ENCODE data around the gene NCOA7. TPM values are rescaled to one million over a fixed set of nuclear protein-coding genes. Genes with fewer than 3 reads are reported as not detected.
A peak's percentile ranks its signal among the peaks of the same experiment; 100 is the strongest.
"Not testable (repeated sequence)": the region's sequence is repeated elsewhere in the genome, so short reads cannot be mapped to it uniquely, and the experiment has no call there.

NCOA7 gene
- total RNA-seq, 1 donor from 2014 or later: 33.4 TPM

- intact Hi-C loops (cut with micrococcal nuclease): no loop called here
- Mint-ChIP-seq H3K36me3 (ENCODE audit: low read depth) (peaks cover 19% of the 10 kb centered on the region), H3K27ac (no peak overlapping the region), H3K27me3 (no peaks in the 10 kb centered on the region), H3K4me3 (no peak overlapping the region), H3K4me1 (no peaks in the 10 kb centered on the region), H3K9me3 (no peaks in the 10 kb centered on the region)
- POLR2A ChIA-PET: no interaction called here
- no peak for DNase-seq
- CTCF ChIA-PET: interaction anchor here (1.4 to 2.2 kb wide), 4 partner anchors 10 to 52 kb away, joined by 4 to 11 read pairs (median 6); partner anchors contain the start of gene HINT3
- TF ChIP-seq, protein P1, sequence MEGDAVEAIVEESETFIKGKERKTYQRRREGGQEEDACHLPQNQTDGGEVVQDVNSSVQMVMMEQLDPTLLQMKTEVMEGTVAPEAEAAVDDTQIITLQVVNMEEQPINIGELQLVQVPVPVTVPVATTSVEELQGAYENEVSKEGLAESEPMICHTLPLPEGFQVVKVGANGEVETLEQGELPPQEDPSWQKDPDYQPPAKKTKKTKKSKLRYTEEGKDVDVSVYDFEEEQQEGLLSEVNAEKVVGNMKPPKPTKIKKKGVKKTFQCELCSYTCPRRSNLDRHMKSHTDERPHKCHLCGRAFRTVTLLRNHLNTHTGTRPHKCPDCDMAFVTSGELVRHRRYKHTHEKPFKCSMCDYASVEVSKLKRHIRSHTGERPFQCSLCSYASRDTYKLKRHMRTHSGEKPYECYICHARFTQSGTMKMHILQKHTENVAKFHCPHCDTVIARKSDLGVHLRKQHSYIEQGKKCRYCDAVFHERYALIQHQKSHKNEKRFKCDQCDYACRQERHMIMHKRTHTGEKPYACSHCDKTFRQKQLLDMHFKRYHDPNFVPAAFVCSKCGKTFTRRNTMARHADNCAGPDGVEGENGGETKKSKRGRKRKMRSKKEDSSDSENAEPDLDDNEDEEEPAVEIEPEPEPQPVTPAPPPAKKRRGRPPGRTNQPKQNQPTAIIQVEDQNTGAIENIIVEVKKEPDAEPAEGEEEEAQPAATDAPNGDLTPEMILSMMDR (IDR thresholded peaks at IDR 0.05): no peak
- peak; percentile 28 for ATAC-seq (ENCODE audit: low read depth)
Measured at GRCh38 chr6:125904871-125905270, 114.1 kb downstream of the NCOA7 start.

DNA sequence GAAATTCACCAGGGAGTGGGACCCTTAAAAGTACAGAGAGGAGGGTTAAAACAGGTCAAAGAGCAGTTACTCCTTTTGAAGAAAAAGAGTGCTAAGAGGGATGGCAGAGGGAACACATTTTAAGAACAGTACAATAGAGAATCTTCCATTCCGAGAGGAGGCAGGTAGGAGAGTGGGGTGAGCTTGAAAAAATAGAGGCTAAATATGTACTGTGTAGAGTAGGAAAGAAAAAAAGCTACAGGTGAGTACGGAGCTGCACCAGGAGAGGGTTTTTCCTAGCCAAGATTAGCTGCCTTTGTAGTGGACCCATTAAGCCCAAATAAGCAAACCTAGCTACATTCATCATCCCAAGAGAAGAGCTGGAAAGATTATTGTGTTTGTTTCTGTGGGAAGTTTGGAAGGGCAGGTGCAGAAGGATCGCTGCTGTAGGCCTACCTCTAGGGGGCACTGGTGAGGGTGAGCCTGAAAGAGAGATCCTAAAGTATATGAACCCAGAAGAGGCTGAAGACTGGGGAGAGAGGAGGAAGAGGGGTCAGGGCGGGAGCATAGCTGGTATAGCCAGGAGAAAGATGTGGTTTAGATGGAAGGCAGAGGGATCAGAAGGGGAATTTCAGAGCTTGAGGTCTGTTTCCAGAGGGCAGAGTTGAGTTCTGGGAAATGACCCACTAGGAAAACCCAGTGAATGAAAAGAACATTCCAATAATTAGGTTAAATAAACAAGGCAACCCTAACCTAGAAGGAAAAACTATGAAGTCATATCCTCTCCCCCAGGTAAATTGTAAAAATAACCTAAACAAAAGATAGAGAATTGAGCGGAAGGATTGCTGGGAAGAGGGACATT lies 115.6 kb downstream of the NCOA7 start:
- POLR2A ChIA-PET: no interaction called here
- Mint-ChIP-seq H3K27ac (no peak overlapping the region), H3K4me3 (no peak overlapping the region), H3K9me3 (no peaks in the 10 kb centered on the region), H3K27me3 (no peaks in the 10 kb centered on the region), H3K4me1 (peaks cover 4% of the 10 kb centered on the region), H3K36me3 (ENCODE audit: low read depth) (peaks cover 19% of the 10 kb centered on the region)
- DNase-seq (peak; percentile 23), ATAC-seq (ENCODE audit: low read depth) (peak; percentile 75)
- CTCF ChIA-PET: interaction anchor here (0.9 to 2.2 kb wide), 12 partner anchors 10 to 115 kb away, joined by 3 to 11 read pairs (median 4); partner anchors contain the start of gene HINT3
- intact Hi-C loops (cut with micrococcal nuclease): loop anchor here (1.0 kb wide), 2 partner anchors 50 to 68 kb away; partner anchors contain the start of gene HINT3
- TF ChIP-seq, protein P1 (IDR thresholded peaks at IDR 0.05): no peak

GRCh38 chr6:125910527-125910926 lies 119.8 kb downstream of the NCOA7 start:
- Mint-ChIP-seq H3K9me3 (no peaks in the 10 kb centered on the region), H3K4me1 (peaks cover 4% of the 10 kb centered on the region), H3K4me3 (no peak overlapping the region), H3K27me3 (no peaks in the 10 kb centered on the region), H3K27ac (no peak overlapping the region), H3K36me3 (ENCODE audit: low read depth) (peaks cover 21% of the 10 kb centered on the region)
- intact Hi-C loops (cut with micrococcal nuclease): no loop called here
- ATAC-seq (ENCODE audit: low read depth) (peak; percentile 42), DNase-seq (no peak)
- TF ChIP-seq, protein P1 (IDR thresholded peaks at IDR 0.05): no peak
- POLR2A ChIA-PET: interaction anchor here (0.5 kb wide), 1 partner anchor 83 kb away, joined by 10 read pairs; no protein-coding TSS in a partner anchor
- CTCF ChIA-PET: interaction anchor here (0.7 kb wide), 1 partner anchor 42 kb away, joined by 3 read pairs; no protein-coding TSS in a partner anchor

GRCh38 chr6:125911051-125911451 lies 120.3 kb downstream of the NCOA7 start:
- H3K4me3 Mint-ChIP-seq; intact Hi-C loops (cut with micrococcal nuclease); CTCF ChIA-PET; H3K9me3 Mint-ChIP-seq; ATAC-seq (ENCODE audit: low read depth); DNase-seq; H3K4me1 Mint-ChIP-seq; POLR2A ChIA-PET; H3K27ac Mint-ChIP-seq; H3K27me3 Mint-ChIP-seq: not testable (repeated sequence)
- H3K36me3 Mint-ChIP-seq (ENCODE audit: low read depth): peaks cover 23% of the 10 kb centered on the region

GRCh38 chr6:125912430-125912829 lies 121.7 kb downstream of the NCOA7 start:
- POLR2A ChIA-PET; ATAC-seq (ENCODE audit: low read depth); H3K4me1 Mint-ChIP-seq; H3K27ac Mint-ChIP-seq; H3K4me3 Mint-ChIP-seq; H3K9me3 Mint-ChIP-seq; DNase-seq; intact Hi-C loops (cut with micrococcal nuclease); H3K27me3 Mint-ChIP-seq; CTCF ChIA-PET: not testable (repeated sequence)
- peaks cover 30% of the 10 kb centered on the region for H3K36me3 Mint-ChIP-seq (ENCODE audit: low read depth)

DNA sequence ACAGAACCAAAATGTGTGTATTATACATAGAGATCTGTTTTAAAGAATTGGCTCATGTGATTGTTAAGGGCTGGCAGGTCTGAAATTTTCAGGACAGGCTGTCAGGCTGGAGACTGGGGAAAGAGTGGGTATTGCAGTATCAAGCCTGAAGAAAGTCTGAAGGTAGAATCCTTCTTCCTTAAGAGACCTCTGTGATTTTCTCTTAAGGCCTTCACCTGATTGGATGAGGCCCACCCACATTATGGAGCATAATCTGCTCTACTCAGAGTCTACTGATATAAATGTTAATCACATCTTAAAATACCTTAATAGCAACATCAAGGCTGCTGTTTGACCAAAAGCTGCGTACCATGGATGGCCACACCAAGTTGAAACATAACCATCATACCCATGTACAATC lies 122.4 kb downstream of the NCOA7 start:
- H3K9me3 Mint-ChIP-seq: no peaks in the 10 kb centered on the region
- TF ChIP-seq, protein P1 (IDR thresholded peaks at IDR 0.05): no peak
- peaks cover 9% of the 10 kb centered on the region for H3K4me1 Mint-ChIP-seq
- no peak for ATAC-seq (ENCODE audit: low read depth)
- ChIA-PET CTCF (no interaction called here), POLR2A (no interaction called here)
- intact Hi-C loops (cut with micrococcal nuclease): no loop called here
- no peak overlapping the region for H3K4me3 Mint-ChIP-seq
- DNase-seq: no peak
- no peak overlapping the region for H3K27ac Mint-ChIP-seq
- peaks cover 30% of the 10 kb centered on the region for H3K36me3 Mint-ChIP-seq (ENCODE audit: low read depth)
- no peaks in the 10 kb centered on the region for H3K27me3 Mint-ChIP-seq

Measured in activated B cell treated with CpG ODN at 0.5 μM for 24 hours (primary cell).